GM12865 (cell line): ENCODE measurements around the gene RNF14.

ENCODE experiments used
- DNase-seq: peaks from one replicate; pipeline ENCODE4 v3.0.0; 2010; ENCODE audit warnings: low read depth
- H3K4me3 ChIP-seq: 2 replicates; pipeline ENCODE4 v1.5.1; 2011; ENCODE audit warnings: mild to moderate bottlenecking, low read depth, low read length, control low read depth
- CTCF ChIP-seq: IDR thresholded peaks from 2 replicates; pipeline ENCODE4 v1.5.1; 2011; ENCODE audit warnings: low read length, control low read depth, low read depth, inconsistent platforms; ENCODE audit not compliant: insufficient read depth; ENCODE audit errors: missing control alignments

The RNF14 gene

DNA sequence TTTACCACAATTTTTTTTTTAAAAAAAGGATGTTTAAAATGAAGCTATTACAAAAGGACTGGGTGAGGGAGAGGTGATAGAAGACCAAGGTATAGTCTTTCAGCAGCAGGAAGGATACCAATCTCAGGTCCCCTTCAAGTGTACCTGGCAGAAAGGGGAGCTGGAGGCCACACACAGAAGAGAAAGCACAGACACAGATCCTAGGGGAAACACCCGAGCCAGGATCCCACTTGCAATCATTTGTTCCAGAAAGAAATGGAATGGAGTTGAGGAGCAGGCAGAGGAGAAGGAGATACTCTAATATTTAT lies 38.3 kb downstream of the RNF14 start:
- no peak for TF ChIP-seq CTCF
- no peak for DNase-seq
- no peak overlapping the region for H3K4me3 ChIP-seq

DNA sequence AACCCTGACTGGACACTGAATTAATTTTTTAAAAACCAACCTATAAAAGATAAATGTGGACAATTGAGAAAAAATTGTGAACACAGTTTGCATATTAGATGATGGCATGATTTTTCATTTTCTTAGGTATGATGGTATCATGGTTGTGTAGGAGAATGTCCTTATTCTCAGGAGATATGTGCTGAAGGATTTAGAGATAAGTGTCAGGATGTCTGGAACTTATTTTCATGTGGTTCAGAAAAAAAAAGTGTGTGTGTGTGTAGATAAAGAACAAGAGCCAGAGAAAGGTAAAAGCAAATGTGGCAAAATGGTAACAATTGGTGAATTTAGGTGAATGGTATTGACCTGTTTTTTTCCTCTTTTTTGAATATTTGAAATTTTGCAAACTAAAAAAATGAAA lies 39.9 kb downstream of the RNF14 start:
- no peak for TF ChIP-seq CTCF
- no peak overlapping the region for H3K4me3 ChIP-seq
- no peak for DNase-seq

DNA sequence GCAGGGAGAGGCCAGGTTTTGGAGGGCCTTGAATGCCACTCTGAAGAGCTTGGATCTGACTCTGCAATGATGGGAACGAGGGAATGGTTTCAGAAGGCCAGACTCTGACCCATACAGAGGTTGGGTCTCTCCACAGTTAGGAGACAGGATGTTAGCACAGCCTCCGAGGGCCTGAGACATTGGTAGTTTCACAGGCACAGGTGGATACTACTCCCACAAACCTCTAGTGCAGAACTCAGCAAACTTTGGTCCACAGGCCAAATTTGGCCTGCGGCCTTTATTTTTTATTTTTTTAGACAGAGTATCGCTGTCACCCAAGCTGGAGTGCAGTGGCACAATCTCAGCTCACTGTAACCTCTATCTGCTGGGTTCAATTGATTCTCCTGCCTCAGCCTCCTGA lies 41.0 kb downstream of the RNF14 start:
- DNase-seq: no peak
- no peak for TF ChIP-seq CTCF
- no peak overlapping the region for H3K4me3 ChIP-seq

- H3K4me3 ChIP-seq: no peak overlapping the region
- TF ChIP-seq CTCF: no peak
Observed at GRCh38 chr5:142011572-142012185, 42.8 kb downstream of the RNF14 start.

DNA sequence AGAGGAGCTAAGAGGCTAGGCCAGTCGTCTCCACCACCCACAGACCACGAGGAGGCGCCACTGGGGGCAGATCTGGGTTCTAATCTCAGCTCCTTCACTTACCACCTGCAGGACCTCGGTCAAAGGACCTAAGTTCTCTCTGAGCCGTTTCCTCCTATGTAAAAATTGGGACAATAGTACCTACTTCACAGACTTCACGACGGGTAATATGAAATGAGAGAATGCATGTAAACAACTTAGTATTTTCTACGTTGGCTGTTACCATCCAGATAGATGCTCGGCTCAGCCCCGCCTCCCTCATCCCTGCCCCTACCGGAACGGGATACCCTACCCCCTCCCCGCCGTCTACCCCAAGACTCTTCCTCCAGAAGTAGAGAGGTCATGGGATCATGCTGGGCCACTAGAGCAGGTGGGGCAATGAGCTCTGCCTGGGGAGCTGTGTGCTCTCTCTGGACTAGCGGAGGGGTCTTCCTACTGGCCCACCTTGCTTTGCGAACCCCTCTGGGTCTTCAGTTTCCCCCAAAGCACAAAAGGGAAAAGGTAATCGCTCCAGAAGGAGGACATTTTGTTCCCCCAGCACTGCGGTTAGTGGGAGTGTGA lies 43.4 kb downstream of the RNF14 start:
- peak; percentile 41 for TF ChIP-seq CTCF
- peak overlapping the region; percentile 85 for H3K4me3 ChIP-seq
- peak; percentile 45 for DNase-seq

More at GRCh38 chr5:142011572-142012185, 42.8 kb downstream of the RNF14 start:
- DNase-seq: no peak

- H3K4me3 ChIP-seq: peak within 1 kb of the TSS; percentile 85
- peak; percentile 78 for DNase-seq
- peak; percentile 15 for TF ChIP-seq CTCF
Observed at GRCh38 chr5:142012792-142013388, 44.0 kb downstream of the RNF14 start, which contains the start of gene GNPDA1. GNPDA1 (minus strand) TSS chr5:142013027; CDS start chr5:142012035, 992 bp downstream.
